ENCODE data around the gene TIRAP.

The TIRAP gene

DNA sequence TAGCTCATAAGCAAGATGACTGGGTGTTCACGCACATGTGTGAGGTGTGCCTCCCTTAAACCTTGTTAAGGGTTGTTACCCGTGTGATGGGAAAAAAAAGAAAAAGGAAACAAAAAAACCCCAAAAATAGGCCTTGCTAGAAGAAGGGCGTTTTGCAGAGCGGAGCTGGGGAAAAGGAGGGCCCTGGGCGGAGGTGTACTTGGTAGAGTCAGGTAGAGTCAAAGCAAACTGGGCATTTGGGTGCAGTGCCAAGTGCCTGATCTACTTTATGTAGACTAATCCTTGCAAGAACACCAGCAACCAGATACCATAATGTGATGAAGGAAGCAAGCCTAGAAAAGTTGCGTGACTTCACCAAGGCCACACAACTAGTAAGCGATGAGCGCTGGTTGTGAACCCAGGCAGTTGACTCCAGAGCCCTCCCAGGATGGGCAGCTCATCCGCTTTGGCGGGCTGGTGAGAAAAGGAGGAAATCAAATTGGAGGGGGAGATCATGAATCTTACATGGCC is 1.2 kb upstream of the TIRAP start:
- TF ChIP-seq, protein P1, sequence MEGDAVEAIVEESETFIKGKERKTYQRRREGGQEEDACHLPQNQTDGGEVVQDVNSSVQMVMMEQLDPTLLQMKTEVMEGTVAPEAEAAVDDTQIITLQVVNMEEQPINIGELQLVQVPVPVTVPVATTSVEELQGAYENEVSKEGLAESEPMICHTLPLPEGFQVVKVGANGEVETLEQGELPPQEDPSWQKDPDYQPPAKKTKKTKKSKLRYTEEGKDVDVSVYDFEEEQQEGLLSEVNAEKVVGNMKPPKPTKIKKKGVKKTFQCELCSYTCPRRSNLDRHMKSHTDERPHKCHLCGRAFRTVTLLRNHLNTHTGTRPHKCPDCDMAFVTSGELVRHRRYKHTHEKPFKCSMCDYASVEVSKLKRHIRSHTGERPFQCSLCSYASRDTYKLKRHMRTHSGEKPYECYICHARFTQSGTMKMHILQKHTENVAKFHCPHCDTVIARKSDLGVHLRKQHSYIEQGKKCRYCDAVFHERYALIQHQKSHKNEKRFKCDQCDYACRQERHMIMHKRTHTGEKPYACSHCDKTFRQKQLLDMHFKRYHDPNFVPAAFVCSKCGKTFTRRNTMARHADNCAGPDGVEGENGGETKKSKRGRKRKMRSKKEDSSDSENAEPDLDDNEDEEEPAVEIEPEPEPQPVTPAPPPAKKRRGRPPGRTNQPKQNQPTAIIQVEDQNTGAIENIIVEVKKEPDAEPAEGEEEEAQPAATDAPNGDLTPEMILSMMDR (IDR thresholded peaks at IDR 0.05; ENCODE audit: insufficient read depth, low read depth, low read length, missing control alignments): no peak
- no peak for DNase-seq (ENCODE audit: low read depth)
- H3K4me3 ChIP-seq (ENCODE audit: low read depth, low read length): no peak overlapping the region

DNA sequence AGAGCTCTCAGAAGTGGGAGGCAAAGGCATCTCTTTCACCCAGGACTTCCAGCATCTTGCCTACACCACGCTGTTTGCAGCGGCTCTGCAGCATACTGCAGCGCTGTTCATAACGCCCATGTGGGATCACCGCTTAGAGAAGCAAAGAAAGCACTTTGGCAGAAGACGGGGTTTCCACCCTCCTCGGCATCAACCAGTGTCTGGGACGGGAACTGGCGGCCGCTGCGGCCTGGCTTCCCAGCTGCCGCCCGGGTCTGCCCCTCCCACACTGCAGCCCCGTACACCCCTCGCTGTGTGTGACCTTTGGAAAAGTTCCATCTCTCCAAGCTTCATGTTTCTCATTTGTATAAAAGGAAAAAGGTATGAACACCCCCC is 545 bp upstream of the TIRAP start:
- TF ChIP-seq, protein P1 (IDR thresholded peaks at IDR 0.05; ENCODE audit: insufficient read depth, low read depth, low read length, missing control alignments): no peak
- DNase-seq (ENCODE audit: low read depth): peak; percentile 41
- H3K4me3 ChIP-seq (ENCODE audit: low read depth, low read length): peak overlapping the region; percentile 71

DNA sequence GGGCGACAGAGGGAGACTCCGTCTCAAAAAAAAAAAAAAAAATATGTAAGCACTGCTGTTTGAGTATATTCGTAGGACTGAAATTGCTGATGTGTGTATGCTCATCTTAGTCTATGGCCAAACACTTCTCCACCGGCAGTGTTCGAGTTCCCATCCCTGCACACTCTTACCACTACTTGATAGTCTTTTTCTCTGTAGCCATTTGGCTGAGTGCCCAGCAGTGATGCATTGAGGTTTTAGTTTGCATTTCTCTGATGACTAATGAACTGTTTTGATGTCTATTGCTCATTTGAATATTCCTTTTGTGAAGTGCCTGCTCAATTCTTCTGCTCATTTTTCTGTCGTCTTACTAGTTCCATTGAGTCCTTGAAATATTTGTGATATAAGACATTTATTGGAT is 1.9 kb downstream of the TIRAP start:
- peak overlapping the region; percentile 71 for H3K4me3 ChIP-seq (ENCODE audit: low read depth, low read length)
- TF ChIP-seq, protein P1 (IDR thresholded peaks at IDR 0.05; ENCODE audit: insufficient read depth, low read depth, low read length, missing control alignments): no peak
- peak; percentile 91 for DNase-seq (ENCODE audit: low read depth)

DNA sequence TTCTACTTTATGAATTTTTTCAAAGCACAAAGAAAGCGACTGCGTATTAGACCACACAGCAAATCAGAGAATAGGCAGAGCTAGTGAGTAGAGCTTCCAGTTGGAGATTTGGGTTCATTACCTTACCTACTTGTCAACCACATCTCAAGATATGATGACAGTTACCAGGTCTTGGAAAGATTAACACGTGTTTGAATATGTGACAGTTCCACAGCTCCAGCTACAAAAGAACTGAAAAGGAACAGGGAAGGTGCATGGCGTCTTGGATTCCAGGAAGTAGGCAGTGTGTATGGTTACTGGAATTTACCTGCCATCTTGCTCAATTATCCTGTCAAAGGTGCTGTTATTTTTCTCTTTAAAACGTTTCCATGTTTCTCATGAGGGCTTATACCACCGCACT is 5.3 kb downstream of the TIRAP start:
- TF ChIP-seq, protein P1 (IDR thresholded peaks at IDR 0.05; ENCODE audit: insufficient read depth, low read depth, low read length, missing control alignments): no peak

DNA sequence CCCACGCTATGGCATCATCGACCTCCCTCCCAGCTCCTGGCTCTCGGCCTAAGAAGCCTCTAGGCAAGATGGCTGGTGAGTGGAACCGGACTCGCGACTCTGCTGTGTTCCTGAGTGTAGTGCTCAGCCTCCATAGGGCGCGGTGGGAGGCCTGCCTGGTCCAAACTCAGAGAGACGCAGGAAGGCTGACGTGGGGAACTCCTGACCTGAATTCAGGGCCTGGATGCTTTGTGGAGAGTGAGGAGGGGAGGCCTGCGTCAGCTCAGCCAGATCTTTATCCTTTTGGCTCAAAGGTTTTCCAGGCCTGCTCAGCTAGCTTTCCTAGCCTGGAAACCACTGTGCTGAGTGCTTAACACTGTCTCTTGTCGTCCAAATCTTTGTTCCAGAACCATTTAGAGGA is 8.0 kb downstream of the TIRAP start:
- H3K4me3 ChIP-seq (ENCODE audit: low read depth, low read length): no peak overlapping the region
- no peak for DNase-seq (ENCODE audit: low read depth)
- TF ChIP-seq, protein P1 (IDR thresholded peaks at IDR 0.05; ENCODE audit: insufficient read depth, low read depth, low read length, missing control alignments): no peak

More for the DNA sequence above, 5.3 kb downstream of the TIRAP start:
- no peak for DNase-seq (ENCODE audit: low read depth)
- no peak overlapping the region for H3K4me3 ChIP-seq (ENCODE audit: low read depth, low read length)

DNA sequence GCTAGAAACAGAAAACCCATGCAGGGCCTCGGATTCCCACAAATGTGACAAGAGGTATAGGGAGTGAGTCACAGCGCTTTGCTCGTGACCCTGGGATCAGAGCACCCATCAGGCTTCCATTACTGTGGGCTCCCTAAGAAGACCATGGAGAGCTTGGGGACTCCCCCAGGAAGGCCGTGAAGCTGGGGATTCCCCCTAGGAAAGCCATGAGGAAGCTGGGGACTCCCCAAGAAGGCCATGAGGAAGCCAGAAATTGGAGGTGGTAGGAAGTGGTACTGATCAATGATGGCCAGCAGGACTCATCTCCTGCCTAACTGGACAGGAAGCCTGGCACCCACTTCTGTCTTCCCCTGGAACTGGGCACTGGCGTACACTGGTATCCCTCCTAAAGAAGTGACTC is 10.8 kb downstream of the TIRAP start:
- no peak overlapping the region for H3K4me3 ChIP-seq (ENCODE audit: low read depth, low read length)
- TF ChIP-seq, protein P1 (IDR thresholded peaks at IDR 0.05; ENCODE audit: insufficient read depth, low read depth, low read length, missing control alignments): no peak
- DNase-seq (ENCODE audit: low read depth): peak; percentile 27

DNA sequence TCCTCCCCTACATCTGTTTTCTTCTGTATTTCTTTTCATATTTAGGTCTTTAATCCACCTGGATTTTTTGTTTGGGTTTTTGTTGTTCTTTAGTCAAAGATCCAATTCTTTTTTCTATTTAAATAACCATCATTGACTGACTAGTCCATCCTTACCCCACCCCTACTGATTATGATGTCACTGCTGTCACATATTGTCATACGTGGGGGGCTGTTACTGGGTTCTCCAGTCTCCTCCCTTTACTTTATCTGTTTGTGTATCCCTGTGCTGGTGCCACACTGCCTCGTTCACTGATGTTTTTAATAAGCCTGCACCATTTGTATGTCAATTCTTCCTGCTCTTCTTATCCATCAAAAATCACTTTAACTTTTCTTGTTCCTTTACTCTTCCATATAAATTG is 14.1 kb downstream of the TIRAP start:
- TF ChIP-seq, protein P1 (IDR thresholded peaks at IDR 0.05; ENCODE audit: insufficient read depth, low read depth, low read length, missing control alignments): no peak
- no peak overlapping the region for H3K4me3 ChIP-seq (ENCODE audit: low read depth, low read length)
- DNase-seq (ENCODE audit: low read depth): no peak
